Colon (tissue), 2 donors: ENCODE measurements around the gene ASCL2.

ENCODE experiments used
- FAIRE-seq: peaks from 2 replicates; lab custom pipeline; 2012; peaks lifted over from hg19 to GRCh38; lab: Jason Lieb, UNC
- donor health status: control.
- donor health status: control.

Gene ASCL2

DNA sequence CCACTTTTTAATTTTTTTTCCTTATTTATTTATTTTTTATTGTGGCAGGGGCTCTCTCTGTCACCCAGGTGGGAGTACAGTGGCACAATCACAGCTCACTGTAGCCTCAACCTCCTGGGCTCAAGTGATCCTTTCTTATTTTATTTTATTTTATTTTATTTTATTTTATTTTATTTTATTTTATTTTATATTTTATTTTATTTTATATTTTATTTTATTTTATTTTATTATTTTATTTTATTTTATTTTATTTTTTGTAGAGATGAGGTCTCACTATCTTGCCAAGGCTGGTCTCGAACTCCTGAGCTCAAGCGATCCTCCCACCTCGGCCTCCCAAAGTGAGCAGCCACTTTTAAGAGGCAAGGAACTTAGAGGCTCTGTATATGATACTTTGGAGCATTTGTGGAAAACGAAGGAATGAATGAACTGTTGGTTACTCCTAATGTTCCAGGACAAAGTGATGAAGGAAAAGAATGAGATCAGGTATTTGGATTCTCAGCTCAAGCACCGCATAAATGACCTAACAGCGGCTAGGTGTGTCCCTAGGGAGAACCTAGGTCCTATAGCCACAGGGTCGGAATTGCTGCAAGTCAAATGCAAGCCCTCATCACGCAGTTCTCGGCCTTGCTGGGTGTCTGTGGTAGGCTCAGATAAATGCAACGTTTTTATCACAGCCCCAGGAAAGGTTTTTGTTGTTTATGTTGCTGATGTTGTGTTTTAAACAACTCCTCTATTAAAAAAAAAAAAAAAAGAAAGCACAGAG lies 36.5 kb downstream of the ASCL2 start:
- no peak for FAIRE-seq

DNA sequence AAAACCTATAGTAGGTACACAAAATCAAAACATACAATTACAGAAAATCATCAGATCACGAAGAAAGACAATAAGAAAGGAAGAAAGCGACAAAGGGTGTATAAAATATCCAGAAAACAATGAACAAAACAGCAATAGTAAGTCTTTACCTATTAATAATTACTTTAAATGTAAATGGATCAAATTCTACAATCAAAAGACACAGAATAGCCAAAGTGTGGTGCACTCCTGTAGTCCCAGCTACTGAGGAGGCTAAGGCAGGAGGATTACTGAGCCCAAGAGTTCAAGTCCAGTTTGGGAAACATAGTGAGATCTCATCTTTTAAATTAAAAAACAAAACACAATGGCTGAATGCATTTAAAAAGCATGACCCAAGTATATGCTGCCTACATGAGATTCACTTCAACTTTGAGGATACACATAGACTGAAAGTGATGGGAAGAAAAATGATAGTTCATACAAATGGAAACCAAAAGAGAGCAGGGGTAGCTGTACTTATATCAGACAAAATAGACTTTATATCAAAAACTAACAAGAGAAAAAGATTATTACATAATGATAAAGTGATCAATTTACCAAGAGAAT lies 40.6 kb downstream of the ASCL2 start:
- FAIRE-seq, result no peak

GRCh38 chr11:2224254-2224653 lies 46.1 kb downstream of the ASCL2 start:
- FAIRE-seq, result no peak

- FAIRE-seq, result no peak
Observed at GRCh38 chr11:2223153-2223794, 47.1 kb downstream of the ASCL2 start.

DNA sequence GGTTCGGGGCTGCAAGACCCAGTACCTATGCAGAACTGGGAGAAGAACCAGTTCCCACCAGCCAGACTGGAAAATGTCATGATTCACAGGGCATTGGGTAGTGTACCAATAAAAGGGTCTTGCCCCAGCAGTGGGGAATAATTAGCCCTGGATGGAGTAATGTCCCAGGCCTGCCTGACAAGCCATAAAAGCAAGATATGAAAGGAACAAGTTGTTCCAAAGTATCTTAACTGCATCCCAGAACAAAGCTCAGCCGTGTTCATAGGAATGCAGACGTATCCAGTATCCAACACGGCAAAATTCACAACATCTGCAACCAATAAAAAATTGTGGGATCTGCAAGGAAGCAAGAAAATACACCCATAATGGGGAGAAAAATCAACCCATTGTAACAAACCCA lies 47.9 kb downstream of the ASCL2 start:
- FAIRE-seq, result no peak

GRCh38 chr11:2221591-2221990 lies 48.8 kb downstream of the ASCL2 start:
- no peak for FAIRE-seq

- no peak for FAIRE-seq
Observed at GRCh38 chr11:2221024-2221423, 49.4 kb downstream of the ASCL2 start.

DNA sequence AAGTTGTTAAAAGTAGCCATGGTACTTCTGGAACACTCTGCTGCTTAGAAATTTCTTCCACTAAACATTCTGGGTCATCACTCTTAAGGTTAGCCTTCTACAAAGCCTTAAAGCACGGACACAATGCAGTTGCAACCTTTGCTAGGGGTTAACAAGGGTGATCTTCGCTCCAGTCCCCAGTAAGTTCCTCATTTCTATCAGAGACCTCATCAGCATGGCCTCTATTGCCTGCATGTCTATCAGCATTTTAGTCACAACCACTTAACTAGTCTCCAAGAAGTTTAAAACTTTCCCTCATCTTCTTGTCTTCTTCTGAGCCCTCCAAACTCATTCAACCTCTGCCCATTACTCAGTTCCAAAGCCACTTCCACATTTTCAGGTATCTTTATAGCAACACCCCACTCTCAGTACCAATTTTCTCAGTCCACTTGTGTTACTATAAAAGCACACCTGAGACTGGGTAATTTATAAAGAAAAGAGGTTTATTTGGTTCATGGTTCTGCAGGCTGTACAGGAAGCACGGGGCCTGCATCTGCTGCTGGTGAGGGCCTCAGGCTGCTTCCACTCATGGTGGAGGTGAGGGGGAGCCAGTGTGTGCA lies 50.1 kb downstream of the ASCL2 start:
- no peak for FAIRE-seq

GRCh38 chr11:2219318-2220017 lies 50.9 kb downstream of the ASCL2 start:
- FAIRE-seq, result no peak
